Mesendoderm (in vitro differentiated cells): Measurements from ENCODE around the gene GPR6.

Source experiments
- DNase-seq: peaks from one replicate; pipeline ENCODE4 v3.0.0; 2013
- H2AK5ac ChIP-seq: 2 replicates; pipeline ENCODE4 v1.6.1; 2013; ENCODE audit warnings: low read length, inconsistent platforms
- H2BK120ac ChIP-seq: 2 replicates; pipeline ENCODE4 v1.6.1; 2013; ENCODE audit warnings: low read depth, mild to moderate bottlenecking, low read length, moderate library complexity, mixed read lengths
- H2BK15ac ChIP-seq: replicated peaks from 2 replicates; pipeline ENCODE4 v1.6.1; 2013; ENCODE audit warnings: low read depth, mild to moderate bottlenecking, moderate library complexity
- H2BK5ac ChIP-seq: 2 replicates; pipeline ENCODE4 v1.6.1; 2013; ENCODE audit warnings: low read length, inconsistent platforms
- H3K18ac ChIP-seq: 2 replicates; pipeline ENCODE4 v1.6.1; 2013; ENCODE audit warnings: mild to moderate bottlenecking, low read length, mixed read lengths
- H3K23ac ChIP-seq: one replicate; pipeline ENCODE4 v1.6.1; 2013; ENCODE audit warnings: low read length
- H3K27ac ChIP-seq: 2 replicates; pipeline ENCODE4 v1.5.1; 2013; ENCODE audit warnings: low read depth, mild to moderate bottlenecking, inconsistent platforms, low read length, moderate library complexity
- H3K27me3 ChIP-seq: 2 replicates; pipeline ENCODE4 v1.6.1; 2013; ENCODE audit warnings: low read length, control low read depth, mild to moderate bottlenecking, inconsistent platforms; ENCODE audit not compliant: insufficient read depth, poor library complexity
- H3K36me3 ChIP-seq: 2 replicates; pipeline ENCODE4 v1.6.1; 2013; ENCODE audit warnings: low read length, inconsistent platforms; ENCODE audit not compliant: control insufficient read depth, insufficient read depth
- H3K4ac ChIP-seq: one replicate; pipeline ENCODE4 v1.6.1; 2013; ENCODE audit warnings: low read depth, mild to moderate bottlenecking, low read length, moderate library complexity
- H3K4me1 ChIP-seq: 2 replicates; pipeline ENCODE4 v1.6.1; 2013; ENCODE audit warnings: low read depth, low read length, inconsistent platforms; ENCODE audit not compliant: control insufficient read depth
- H3K4me2 ChIP-seq: 2 replicates; pipeline ENCODE4 v1.6.1; 2013; ENCODE audit warnings: low read length
- H3K4me3 ChIP-seq: 2 replicates; pipeline ENCODE4 v1.5.1; 2013; ENCODE audit warnings: mild to moderate bottlenecking, low read length
- H3K56ac ChIP-seq: one replicate; pipeline ENCODE4 v1.6.1; 2013; ENCODE audit warnings: low read length
- H3K79me1 ChIP-seq: 2 replicates; pipeline ENCODE4 v1.6.1; 2013; ENCODE audit warnings: low read length, inconsistent platforms
- H3K79me2 ChIP-seq: 2 replicates; pipeline ENCODE4 v1.6.1; 2013; ENCODE audit warnings: mild to moderate bottlenecking, low read length; ENCODE audit not compliant: control insufficient read depth, insufficient read depth
- H3K9ac ChIP-seq: 2 replicates; pipeline ENCODE4 v1.6.1; 2013; ENCODE audit warnings: low read length, inconsistent platforms
- H4K5ac ChIP-seq: one replicate; pipeline ENCODE4 v1.6.1; 2013; ENCODE audit warnings: low read length
- H4K8ac ChIP-seq: one replicate; pipeline ENCODE4 v1.6.1; 2013; ENCODE audit warnings: low read depth, mild to moderate bottlenecking, control low read depth, low read length, moderate library complexity
- WGBS: extraction: QIAGEN DNeasy Blood & Tissue Kit; methylation state at CpG from one replicate; pipeline ENCODE4 v1.1.7; 2013; ENCODE audit warnings: low lambda C conversion rate, missing lambda C conversion rate; ENCODE audit not compliant: insufficient coverage; ENCODE audit errors: extremely low coverage; 5-methylcytosine and 5-hydroxymethylcytosine counted together

GPR6 gene

DNA sequence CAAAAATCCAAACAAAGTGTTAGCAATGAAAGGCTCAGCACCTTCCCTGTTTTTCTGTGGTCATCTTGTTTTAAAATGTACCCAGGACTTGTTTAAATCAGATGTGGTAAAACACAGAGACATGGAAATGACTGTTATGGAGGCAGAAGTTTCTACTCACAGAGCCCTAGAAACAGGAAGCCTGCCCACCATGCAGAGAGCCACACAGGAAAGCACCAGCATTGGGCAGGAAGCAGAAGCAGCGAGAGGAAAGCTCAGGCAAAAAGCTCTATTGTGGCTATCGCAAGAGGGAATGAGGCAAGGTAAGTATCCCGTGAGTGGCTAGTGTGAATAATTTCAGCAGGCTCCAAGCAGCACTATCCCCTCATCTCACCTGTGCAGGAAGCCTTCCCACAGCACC is 42.8 kb downstream of the GPR6 start:
- no peak overlapping the region for H4K5ac ChIP-seq
- H3K18ac ChIP-seq = no peak overlapping the region
- H2BK5ac ChIP-seq = no peak overlapping the region
- no peak overlapping the region for H3K27ac ChIP-seq
- no peak overlapping the region for H2BK120ac ChIP-seq
- H3K56ac ChIP-seq = no peak overlapping the region
- H3K4ac ChIP-seq = no peak overlapping the region
- H3K27me3 ChIP-seq = no peaks in the 10 kb centered on the region
- WGBS = no CpG with 5 or more reads among the region's 3 CpGs
- H3K9ac ChIP-seq = no peak overlapping the region
- DNase-seq = no peak
- no peak overlapping the region for H2AK5ac ChIP-seq
- no peak overlapping the region for H3K4me3 ChIP-seq
- H3K79me1 ChIP-seq = no peaks in the 10 kb centered on the region
- H3K23ac ChIP-seq = no peak overlapping the region
- no peaks in the 10 kb centered on the region for H3K36me3 ChIP-seq
- no peaks in the 10 kb centered on the region for H3K4me1 ChIP-seq
- H3K4me2 ChIP-seq = no peak overlapping the region
- no peaks in the 10 kb centered on the region for H3K79me2 ChIP-seq
- no peak overlapping the region for H4K8ac ChIP-seq
- no peak overlapping the region for H2BK15ac ChIP-seq

- no CpG with 5 or more reads among the region's 1 CpG for WGBS
- Histone ChIP-seq H2BK120ac (no peak overlapping the region), H4K5ac (no peak overlapping the region)
These were observed 51.0 kb downstream of the GPR6 start for GRCh38 chr6:110029144-110029543.

More at GRCh38 chr6:110029144-110029543, 51.0 kb downstream of the GPR6 start:
- Histone ChIP-seq H2BK15ac (no peak overlapping the region), H3K4me2 (no peak overlapping the region), H3K18ac (no peak overlapping the region), H3K27ac (no peak overlapping the region), H3K36me3 (no peaks in the 10 kb centered on the region), H2BK5ac (no peak overlapping the region), H3K23ac (no peak overlapping the region), H3K4me3 (no peak overlapping the region), H3K4ac (no peak overlapping the region), H4K8ac (no peak overlapping the region), H3K56ac (no peak overlapping the region), H3K9ac (no peak overlapping the region), H3K27me3 (no peaks in the 10 kb centered on the region), H2AK5ac (no peak overlapping the region), H3K4me1 (no peaks in the 10 kb centered on the region), H3K79me2 (no peaks in the 10 kb centered on the region), H3K79me1 (no peaks in the 10 kb centered on the region)
- DNase-seq = no peak
